ENCODE results near the gene CTTNBP2. TPM values are rescaled to one million over a fixed set of nuclear protein-coding genes. Genes with fewer than 3 reads are reported as not detected.

Gene CTTNBP2
- total RNA-seq, 1 donor from 2014 or later: 9.9 TPM

DNA sequence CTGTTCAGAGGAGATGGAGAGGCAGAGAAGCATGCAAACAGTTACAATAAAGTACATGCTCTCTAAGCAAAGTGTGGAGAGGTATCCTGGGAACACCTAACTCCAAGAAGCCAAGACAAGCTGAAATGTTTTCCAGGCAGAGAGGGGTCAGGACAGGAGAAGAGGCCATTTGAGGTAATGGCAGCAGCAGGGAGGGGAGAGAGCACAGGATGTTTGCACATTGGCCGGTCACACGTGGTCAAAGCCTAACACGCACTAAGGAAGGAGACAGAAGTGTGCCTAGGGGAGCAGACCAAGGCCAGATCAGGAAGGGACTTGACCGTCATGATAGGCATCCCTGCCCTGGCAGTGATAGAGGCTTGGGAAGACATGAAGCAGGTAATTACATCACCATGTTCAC is 101.5 kb downstream of the CTTNBP2 start:
- H3K27me3 Mint-ChIP-seq (ENCODE audit: low read depth): no peaks in the 10 kb centered on the region
- peaks cover 9% of the 10 kb centered on the region for H3K36me3 Mint-ChIP-seq (ENCODE audit: low read depth)
- H3K9me3 Mint-ChIP-seq: no peaks in the 10 kb centered on the region
- no peak overlapping the region for H3K27ac Mint-ChIP-seq (ENCODE audit: unreplicated experiment)
- no peak overlapping the region for H3K4me3 Mint-ChIP-seq
- TF ChIP-seq, protein P1, sequence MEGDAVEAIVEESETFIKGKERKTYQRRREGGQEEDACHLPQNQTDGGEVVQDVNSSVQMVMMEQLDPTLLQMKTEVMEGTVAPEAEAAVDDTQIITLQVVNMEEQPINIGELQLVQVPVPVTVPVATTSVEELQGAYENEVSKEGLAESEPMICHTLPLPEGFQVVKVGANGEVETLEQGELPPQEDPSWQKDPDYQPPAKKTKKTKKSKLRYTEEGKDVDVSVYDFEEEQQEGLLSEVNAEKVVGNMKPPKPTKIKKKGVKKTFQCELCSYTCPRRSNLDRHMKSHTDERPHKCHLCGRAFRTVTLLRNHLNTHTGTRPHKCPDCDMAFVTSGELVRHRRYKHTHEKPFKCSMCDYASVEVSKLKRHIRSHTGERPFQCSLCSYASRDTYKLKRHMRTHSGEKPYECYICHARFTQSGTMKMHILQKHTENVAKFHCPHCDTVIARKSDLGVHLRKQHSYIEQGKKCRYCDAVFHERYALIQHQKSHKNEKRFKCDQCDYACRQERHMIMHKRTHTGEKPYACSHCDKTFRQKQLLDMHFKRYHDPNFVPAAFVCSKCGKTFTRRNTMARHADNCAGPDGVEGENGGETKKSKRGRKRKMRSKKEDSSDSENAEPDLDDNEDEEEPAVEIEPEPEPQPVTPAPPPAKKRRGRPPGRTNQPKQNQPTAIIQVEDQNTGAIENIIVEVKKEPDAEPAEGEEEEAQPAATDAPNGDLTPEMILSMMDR (conservative IDR thresholded peaks at IDR 0.05): no peak
- DNase-seq (ENCODE audit: low read depth, low spot score): no peak
- H3K4me1 Mint-ChIP-seq: no peaks in the 10 kb centered on the region

DNA sequence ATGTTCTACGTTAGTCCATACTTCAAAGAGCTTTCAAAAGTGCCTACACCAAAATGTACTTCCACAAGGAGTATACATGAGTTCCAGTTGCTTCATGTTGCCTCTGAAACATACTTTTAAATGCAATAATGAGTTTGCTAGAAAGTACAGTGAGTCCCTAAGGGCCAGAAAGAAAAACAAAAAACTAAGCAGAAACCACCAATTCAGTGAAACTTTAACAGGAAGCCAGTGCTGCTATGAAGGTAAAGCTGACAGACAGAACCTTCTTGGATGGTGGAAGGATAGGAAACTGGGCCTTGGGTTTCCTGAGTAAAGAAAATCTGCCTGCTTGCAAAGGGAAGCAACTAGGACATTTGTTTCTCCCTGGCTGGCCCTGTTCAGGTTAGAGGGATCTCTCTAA is 104.2 kb downstream of the CTTNBP2 start:
- TF ChIP-seq, protein P1 (conservative IDR thresholded peaks at IDR 0.05): no peak
- H3K4me3 Mint-ChIP-seq: no peak overlapping the region
- no peaks in the 10 kb centered on the region for H3K9me3 Mint-ChIP-seq
- H3K27ac Mint-ChIP-seq (ENCODE audit: unreplicated experiment): no peak overlapping the region
- no peaks in the 10 kb centered on the region for H3K4me1 Mint-ChIP-seq
- peaks cover 8% of the 10 kb centered on the region for H3K36me3 Mint-ChIP-seq (ENCODE audit: low read depth)
- no peak for DNase-seq (ENCODE audit: low read depth, low spot score)
- H3K27me3 Mint-ChIP-seq (ENCODE audit: low read depth): no peaks in the 10 kb centered on the region

DNA sequence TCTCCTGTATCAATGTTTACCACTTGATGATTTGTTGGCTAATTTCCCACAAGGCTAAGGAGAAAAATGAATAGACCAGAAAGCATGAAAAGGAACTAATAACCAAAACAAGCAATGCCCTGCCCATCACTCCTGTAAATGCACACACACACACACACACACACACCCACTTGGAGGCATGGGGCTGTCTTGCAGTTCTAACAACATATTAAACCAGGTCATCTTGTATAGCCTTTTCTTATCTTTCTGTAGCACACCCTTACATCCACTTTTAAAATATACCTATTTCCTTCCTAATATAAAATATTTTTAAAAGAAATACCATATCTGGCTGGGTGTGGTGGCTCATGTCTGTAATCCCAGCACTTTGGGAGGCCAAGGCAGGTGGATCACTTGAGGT is 105.3 kb downstream of the CTTNBP2 start:
- Mint-ChIP-seq H3K9me3 (no peaks in the 10 kb centered on the region), H3K4me3 (no peak overlapping the region), H3K36me3 (ENCODE audit: low read depth) (peaks cover 8% of the 10 kb centered on the region), H3K27me3 (ENCODE audit: low read depth) (no peaks in the 10 kb centered on the region), H3K4me1 (no peaks in the 10 kb centered on the region), H3K27ac (ENCODE audit: unreplicated experiment) (no peak overlapping the region)
- TF ChIP-seq, protein P1 (conservative IDR thresholded peaks at IDR 0.05): no peak
- DNase-seq (ENCODE audit: low read depth, low spot score): no peak

DNA sequence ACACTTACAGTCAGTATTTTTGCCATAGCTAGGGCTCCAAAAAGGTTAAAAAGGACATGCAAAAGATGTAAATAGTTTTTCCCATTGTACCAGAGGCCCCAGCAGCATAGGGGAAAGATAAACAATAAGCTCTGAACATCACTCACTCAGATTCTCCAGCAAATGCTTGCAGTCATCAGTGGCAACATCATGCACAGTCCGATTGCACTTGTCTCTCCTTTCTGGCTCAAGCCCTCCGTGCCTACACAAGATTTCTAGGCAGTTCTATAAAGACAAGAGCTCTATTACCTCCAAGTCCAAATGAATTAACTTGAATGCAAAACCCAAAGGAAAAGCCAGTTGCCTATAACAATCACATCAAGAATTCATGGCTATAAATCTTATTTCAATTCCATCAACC is 106.3 kb downstream of the CTTNBP2 start:
- Mint-ChIP-seq H3K27ac (ENCODE audit: unreplicated experiment) (no peak overlapping the region), H3K27me3 (ENCODE audit: low read depth) (no peaks in the 10 kb centered on the region), H3K4me1 (no peaks in the 10 kb centered on the region), H3K4me3 (no peak overlapping the region), H3K9me3 (no peaks in the 10 kb centered on the region), H3K36me3 (ENCODE audit: low read depth) (peaks cover 11% of the 10 kb centered on the region)
- DNase-seq (ENCODE audit: low read depth, low spot score): no peak
- TF ChIP-seq, protein P1 (conservative IDR thresholded peaks at IDR 0.05): no peak

DNA sequence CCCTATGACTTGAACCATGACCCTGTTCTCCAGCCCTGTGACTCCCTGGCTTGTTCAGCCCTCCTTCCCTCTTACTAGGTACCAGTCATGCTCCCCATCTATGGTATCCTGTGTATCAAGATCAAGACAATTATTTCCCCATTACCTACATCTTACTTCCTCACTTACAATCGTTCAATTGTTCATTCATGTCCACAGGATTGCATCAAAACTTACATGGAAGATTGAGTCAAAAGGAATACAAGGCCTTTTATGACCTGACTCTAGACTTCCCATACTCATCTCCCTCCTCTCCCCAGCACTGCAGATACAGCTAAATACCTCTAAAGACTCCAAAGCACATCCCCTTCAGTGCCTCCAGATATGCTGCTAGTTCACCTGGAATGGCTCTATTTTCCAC is 109.2 kb downstream of the CTTNBP2 start:
- no peak for DNase-seq (ENCODE audit: low read depth, low spot score)
- H3K9me3 Mint-ChIP-seq: no peaks in the 10 kb centered on the region
- H3K36me3 Mint-ChIP-seq (ENCODE audit: low read depth): peaks cover 11% of the 10 kb centered on the region
- H3K4me1 Mint-ChIP-seq: no peaks in the 10 kb centered on the region
- H3K4me3 Mint-ChIP-seq: no peak overlapping the region
- H3K27ac Mint-ChIP-seq (ENCODE audit: unreplicated experiment): no peak overlapping the region
- no peaks in the 10 kb centered on the region for H3K27me3 Mint-ChIP-seq (ENCODE audit: low read depth)
- TF ChIP-seq, protein P1 (conservative IDR thresholded peaks at IDR 0.05): no peak

DNA sequence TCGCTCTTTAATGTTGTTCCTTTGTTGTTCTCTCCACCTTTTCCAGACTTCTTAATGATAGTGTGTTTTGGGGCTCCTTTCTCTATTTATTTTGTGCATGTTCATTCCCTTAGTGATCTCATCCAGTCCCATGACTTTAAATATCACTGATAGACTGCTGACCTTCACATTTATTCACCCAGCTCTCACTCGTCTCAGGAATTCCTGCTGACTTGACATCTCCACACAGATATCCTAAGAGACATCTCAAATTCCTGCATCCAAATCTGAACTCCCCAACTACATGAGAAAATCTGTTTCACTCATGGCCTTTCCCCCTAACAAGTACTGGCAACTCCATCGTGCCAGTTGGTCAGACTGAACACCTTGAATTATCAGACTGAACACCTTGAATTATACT is 111.2 kb downstream of the CTTNBP2 start:
- TF ChIP-seq, protein P1 (conservative IDR thresholded peaks at IDR 0.05): no peak
- no peaks in the 10 kb centered on the region for H3K27me3 Mint-ChIP-seq (ENCODE audit: low read depth)
- peaks cover 13% of the 10 kb centered on the region for H3K36me3 Mint-ChIP-seq (ENCODE audit: low read depth)
- H3K4me1 Mint-ChIP-seq: no peaks in the 10 kb centered on the region
- no peak overlapping the region for H3K27ac Mint-ChIP-seq (ENCODE audit: unreplicated experiment)
- no peak for DNase-seq (ENCODE audit: low read depth, low spot score)
- H3K4me3 Mint-ChIP-seq: no peak overlapping the region
- H3K9me3 Mint-ChIP-seq: no peaks in the 10 kb centered on the region
